ENCODE results near the gene TNK1. TPM values are rescaled to one million over a fixed set of nuclear protein-coding genes. Genes with fewer than 3 reads are reported as not detected.

Gene TNK1
- total RNA-seq, 1 experiment from 2014 or later: 6.4 TPM

GRCh38 chr17:7427549-7427948 lies 46.7 kb downstream of the TNK1 start:
- H3K27ac Mint-ChIP-seq (ENCODE audit: low read depth, unreplicated experiment): no peak overlapping the region
- no peaks in the 10 kb centered on the region for H3K9me3 Mint-ChIP-seq (ENCODE audit: unreplicated experiment)
- H3K4me1 Mint-ChIP-seq (ENCODE audit: insufficient read depth, unreplicated experiment): no peaks in the 10 kb centered on the region
- no peak overlapping the region for H3K4me3 Mint-ChIP-seq (ENCODE audit: unreplicated experiment)
- TF ChIP-seq CTCF (IDR thresholded peaks at IDR 0.05; ENCODE audit: unreplicated experiment): no peak
- H3K27me3 Mint-ChIP-seq (ENCODE audit: insufficient read depth, unreplicated experiment): no peaks in the 10 kb centered on the region
- H3K36me3 Mint-ChIP-seq (ENCODE audit: insufficient read depth, unreplicated experiment): no peaks in the 10 kb centered on the region
- no peak for DNase-seq (ENCODE audit: unreplicated experiment)
- intact Hi-C loops (cut with micrococcal nuclease): no loop called here
- POLR2A ChIA-PET: no interaction called here
- BruUV-seq (replicated peaks): no TSS peak
- CTCF ChIA-PET: interaction anchor here (1.1 kb wide), 1 partner anchor 133 kb away, joined by 3 read pairs; no protein-coding TSS in a partner anchor

GRCh38 chr17:7428557-7428956 lies 47.7 kb downstream of the TNK1 start, which contains the start of gene SPEM3:
SPEM3 (plus strand) TSS chr17:7428857; CDS start chr17:7428903, 46 bp downstream.
- Mint-ChIP-seq H3K27me3 (ENCODE audit: insufficient read depth, unreplicated experiment) (no peaks in the 10 kb centered on the region), H3K4me1 (ENCODE audit: insufficient read depth, unreplicated experiment) (no peaks in the 10 kb centered on the region), H3K4me3 (ENCODE audit: unreplicated experiment) (no peak within 1 kb of the TSS), H3K9me3 (ENCODE audit: unreplicated experiment) (no peaks in the 10 kb centered on the region), H3K27ac (ENCODE audit: low read depth, unreplicated experiment) (no peak within 1 kb of the TSS), H3K36me3 (ENCODE audit: insufficient read depth, unreplicated experiment) (no peaks in the 10 kb centered on the region)
- BruUV-seq (replicated peaks): no TSS peak
- ChIA-PET CTCF (no interaction called here), POLR2A (no interaction called here)
- intact Hi-C loops (cut with micrococcal nuclease): no loop called here
- TF ChIP-seq CTCF (IDR thresholded peaks at IDR 0.05; ENCODE audit: unreplicated experiment): no peak
- DNase-seq (ENCODE audit: unreplicated experiment): no peak

- no peak for TF ChIP-seq CTCF (IDR thresholded peaks at IDR 0.05; ENCODE audit: unreplicated experiment)
- no peak overlapping the region for H3K27ac Mint-ChIP-seq (ENCODE audit: low read depth, unreplicated experiment)
- no peaks in the 10 kb centered on the region for H3K9me3 Mint-ChIP-seq (ENCODE audit: unreplicated experiment)
- BruUV-seq (replicated peaks): no TSS peak
- no peak overlapping the region for H3K4me3 Mint-ChIP-seq (ENCODE audit: unreplicated experiment)
- no peak for DNase-seq (ENCODE audit: unreplicated experiment)
- intact Hi-C loops (cut with micrococcal nuclease): loop anchor here (10.0 kb wide), 1 partner anchor 255 kb away; the partner anchor contains the start of genes TP53 and WRAP53
- no peaks in the 10 kb centered on the region for H3K36me3 Mint-ChIP-seq (ENCODE audit: insufficient read depth, unreplicated experiment)
- ChIA-PET CTCF (interaction anchor here (1.2 kb wide), 1 partner anchor 73 kb away, joined by 5 read pairs; no protein-coding TSS in a partner anchor), POLR2A (no interaction called here)
- H3K4me1 Mint-ChIP-seq (ENCODE audit: insufficient read depth, unreplicated experiment): no peaks in the 10 kb centered on the region
- no peaks in the 10 kb centered on the region for H3K27me3 Mint-ChIP-seq (ENCODE audit: insufficient read depth, unreplicated experiment)
Measured at GRCh38 chr17:7429722-7430121, 48.8 kb downstream of the TNK1 start.

GRCh38 chr17:7431231-7431630 lies 50.3 kb downstream of the TNK1 start:
- H3K27ac Mint-ChIP-seq (ENCODE audit: low read depth, unreplicated experiment): no peak overlapping the region
- intact Hi-C loops (cut with micrococcal nuclease): loop anchor here (10.0 kb wide), 1 partner anchor 254 kb away; the partner anchor contains the start of genes TP53 and WRAP53
- no peaks in the 10 kb centered on the region for H3K9me3 Mint-ChIP-seq (ENCODE audit: unreplicated experiment)
- ChIA-PET CTCF (interaction anchor here (0.6 to 1.4 kb wide), 2 partner anchors 27 to 28 kb away, joined by 3 read pairs; partner anchors contain the start of gene TMEM256), POLR2A (interaction anchor here (1.6 to 2.4 kb wide), 3 partner anchors 27 to 52 kb away, joined by 6 to 9 read pairs (median 9); partner anchors contain the start of genes POLR2A, TMEM256 and ZBTB4)
- BruUV-seq (replicated peaks): no TSS peak
- no peak for TF ChIP-seq CTCF (IDR thresholded peaks at IDR 0.05; ENCODE audit: unreplicated experiment)
- H3K27me3 Mint-ChIP-seq (ENCODE audit: insufficient read depth, unreplicated experiment): no peaks in the 10 kb centered on the region
- H3K4me3 Mint-ChIP-seq (ENCODE audit: unreplicated experiment): no peak overlapping the region
- no peaks in the 10 kb centered on the region for H3K36me3 Mint-ChIP-seq (ENCODE audit: insufficient read depth, unreplicated experiment)
- H3K4me1 Mint-ChIP-seq (ENCODE audit: insufficient read depth, unreplicated experiment): no peaks in the 10 kb centered on the region
- DNase-seq (ENCODE audit: unreplicated experiment): no peak
